Measurements from ENCODE around the gene LBHD2. TPM values are rescaled to one million over a fixed set of nuclear protein-coding genes. Genes with fewer than 3 reads are reported as not detected.

LBHD2 gene
- total and polyA plus RNA-seq, 2 experiments from 2014 or later = not detected

GRCh38 chr14:103131580-103131979, 47.6 kb downstream of the LBHD2 start (continued):
- TF ChIP-seq, protein P1, sequence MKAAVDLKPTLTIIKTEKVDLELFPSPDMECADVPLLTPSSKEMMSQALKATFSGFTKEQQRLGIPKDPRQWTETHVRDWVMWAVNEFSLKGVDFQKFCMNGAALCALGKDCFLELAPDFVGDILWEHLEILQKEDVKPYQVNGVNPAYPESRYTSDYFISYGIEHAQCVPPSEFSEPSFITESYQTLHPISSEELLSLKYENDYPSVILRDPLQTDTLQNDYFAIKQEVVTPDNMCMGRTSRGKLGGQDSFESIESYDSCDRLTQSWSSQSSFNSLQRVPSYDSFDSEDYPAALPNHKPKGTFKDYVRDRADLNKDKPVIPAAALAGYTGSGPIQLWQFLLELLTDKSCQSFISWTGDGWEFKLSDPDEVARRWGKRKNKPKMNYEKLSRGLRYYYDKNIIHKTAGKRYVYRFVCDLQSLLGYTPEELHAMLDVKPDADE (IDR thresholded peaks at IDR 0.05) = no peak
- TF ChIP-seq, protein P2, sequence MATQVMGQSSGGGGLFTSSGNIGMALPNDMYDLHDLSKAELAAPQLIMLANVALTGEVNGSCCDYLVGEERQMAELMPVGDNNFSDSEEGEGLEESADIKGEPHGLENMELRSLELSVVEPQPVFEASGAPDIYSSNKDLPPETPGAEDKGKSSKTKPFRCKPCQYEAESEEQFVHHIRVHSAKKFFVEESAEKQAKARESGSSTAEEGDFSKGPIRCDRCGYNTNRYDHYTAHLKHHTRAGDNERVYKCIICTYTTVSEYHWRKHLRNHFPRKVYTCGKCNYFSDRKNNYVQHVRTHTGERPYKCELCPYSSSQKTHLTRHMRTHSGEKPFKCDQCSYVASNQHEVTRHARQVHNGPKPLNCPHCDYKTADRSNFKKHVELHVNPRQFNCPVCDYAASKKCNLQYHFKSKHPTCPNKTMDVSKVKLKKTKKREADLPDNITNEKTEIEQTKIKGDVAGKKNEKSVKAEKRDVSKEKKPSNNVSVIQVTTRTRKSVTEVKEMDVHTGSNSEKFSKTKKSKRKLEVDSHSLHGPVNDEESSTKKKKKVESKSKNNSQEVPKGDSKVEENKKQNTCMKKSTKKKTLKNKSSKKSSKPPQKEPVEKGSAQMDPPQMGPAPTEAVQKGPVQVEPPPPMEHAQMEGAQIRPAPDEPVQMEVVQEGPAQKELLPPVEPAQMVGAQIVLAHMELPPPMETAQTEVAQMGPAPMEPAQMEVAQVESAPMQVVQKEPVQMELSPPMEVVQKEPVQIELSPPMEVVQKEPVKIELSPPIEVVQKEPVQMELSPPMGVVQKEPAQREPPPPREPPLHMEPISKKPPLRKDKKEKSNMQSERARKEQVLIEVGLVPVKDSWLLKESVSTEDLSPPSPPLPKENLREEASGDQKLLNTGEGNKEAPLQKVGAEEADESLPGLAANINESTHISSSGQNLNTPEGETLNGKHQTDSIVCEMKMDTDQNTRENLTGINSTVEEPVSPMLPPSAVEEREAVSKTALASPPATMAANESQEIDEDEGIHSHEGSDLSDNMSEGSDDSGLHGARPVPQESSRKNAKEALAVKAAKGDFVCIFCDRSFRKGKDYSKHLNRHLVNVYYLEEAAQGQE (IDR thresholded peaks at IDR 0.05; ENCODE audit: unreplicated experiment) = no peak
- TF ChIP-seq ZNF331 (CRISPR knock-in tag; IDR thresholded peaks at IDR 0.05; ENCODE audit: low read depth) (no peak), NANOG (IDR thresholded peaks at IDR 0.05; ENCODE audit: borderline replicate concordance) (no peak), CREB1 (CRISPR knock-in tag; IDR thresholded peaks at IDR 0.05; ENCODE audit: low read depth) (no peak), JUNB (IDR thresholded peaks at IDR 0.05; ENCODE audit: unreplicated experiment) (no peak), ZNF114 (CRISPR knock-in tag; IDR thresholded peaks at IDR 0.05) (no peak), EZH2phosphoT487 (IDR thresholded peaks at IDR 0.05; ENCODE audit: unreplicated experiment) (no peak)

GRCh38 chr14:103132381-103133209, 48.6 kb downstream of the LBHD2 start:
- H3K36me3 Mint-ChIP-seq (ENCODE audit: low read depth) = peaks cover 6% of the 10 kb centered on the region; the same call in 1 of the 3 replicates
- TF ChIP-seq ZNF114 (CRISPR knock-in tag; IDR thresholded peaks at IDR 0.05) (no peak), STAT1 (IDR thresholded peaks at IDR 0.05; ENCODE audit: unreplicated experiment) (no peak), EZH2phosphoT487 (IDR thresholded peaks at IDR 0.05; ENCODE audit: unreplicated experiment) (no peak), POLR2AphosphoS5 (IDR thresholded peaks at IDR 0.05; ENCODE audit: low read depth) (no peak), CREB1 (CRISPR knock-in tag; IDR thresholded peaks at IDR 0.05; ENCODE audit: low read depth) (no peak), ZNF462 (CRISPR knock-in tag; IDR thresholded peaks at IDR 0.05) (no peak)

More at GRCh38 chr14:103132381-103133209, 48.6 kb downstream of the LBHD2 start:
- Histone ChIP-seq H3K79me2 (replicated peaks; ENCODE audit: insufficient read depth) (no peaks in the 10 kb centered on the region), H2AFZ (no peak overlapping the region), H3K9me2 (ENCODE audit: insufficient read depth) (no peaks in the 10 kb centered on the region), H3K27me3 (ENCODE audit: insufficient read depth) (peaks cover 13% of the 10 kb centered on the region), H3K36me3 (ENCODE audit: insufficient read depth) (no peaks in the 10 kb centered on the region), H4K20me1 (replicated peaks; ENCODE audit: insufficient read depth) (peaks cover 7% of the 10 kb centered on the region; the same call in 1 of the 2 replicates), H3K27ac (ENCODE audit: low read depth) (no peak overlapping the region), H3K4me3 (no peak overlapping the region), H3F3A (replicated peaks; ENCODE audit: low read depth) (0 out of 2 replicates have a peak, but pooled peaks cover 5% of the 10 kb centered on the region), H3K4me2 (no peak overlapping the region), H3K4me1 (ENCODE audit: insufficient read depth) (peaks cover 6% of the 10 kb centered on the region)
- H3K4me3 Mint-ChIP-seq = no peak overlapping the region
- H3K27ac Mint-ChIP-seq = no peak overlapping the region
- H3K9me3 Mint-ChIP-seq = no peaks in the 10 kb centered on the region; the same call in 1 of the 3 replicates
- ATAC-seq (no peak), DNase-seq (ENCODE audit: low spot score) (no peak)
- H3K27me3 Mint-ChIP-seq (ENCODE audit: insufficient read depth, low read depth, poor library complexity) = peaks cover 31% of the 10 kb centered on the region
- H3K4me1 Mint-ChIP-seq = peaks cover 15% of the 10 kb centered on the region

Data from GM23338 (cell line).